Tibial nerve (tissue), 3 donors: ENCODE data around the gene BTBD9.

Experiments used
- CTCF ChIP-seq, 5 experiments: fragments of 200-600 bp in 3 of 5; fragments of 450-650 bp in 2 of 5; sonication (generic) in 3 of 5; IDR thresholded peaks; one replicate each; pipeline ENCODE4 v1.5.1; 2016 to 2019; ENCODE audit warnings: antibody characterized with exemption in 5 of 5, mild to moderate bottlenecking in 3 of 5, moderate library complexity in 2 of 5
- POLR2A ChIP-seq, 2 donors: fragments of 450-650 bp; IDR thresholded peaks; one replicate each; pipeline ENCODE4 v1.6.1; 2017; ENCODE audit warnings: antibody characterized with exemption in 2 of 2, mild to moderate bottlenecking in 2 of 2, moderate library complexity in 2 of 2

GRCh38 chr6:38400764-38401163 lies 239.0 kb downstream of the BTBD9 start:
- TF ChIP-seq CTCF (IDR thresholded peaks at IDR 0.05) = no peak
- no peak for TF ChIP-seq POLR2A (IDR thresholded peaks at IDR 0.05)
